ENCODE data around the gene WFDC5.

GRCh38 chr20:45154183-45154582, 39.2 kb upstream of the WFDC5 start:
- no peak for TF ChIP-seq CTCF (IDR thresholded peaks at IDR 0.05)
- no peak for TF ChIP-seq POLR2AphosphoS5 (IDR thresholded peaks at IDR 0.05)
- TF ChIP-seq EP300 (IDR thresholded peaks at IDR 0.05) = no peak
- no peak for TF ChIP-seq POLR2A (IDR thresholded peaks at IDR 0.05)

Measured in sigmoid colon (tissue), 4 donors.